ENCODE results near the gene YWHAH.

Gene YWHAH

DNA sequence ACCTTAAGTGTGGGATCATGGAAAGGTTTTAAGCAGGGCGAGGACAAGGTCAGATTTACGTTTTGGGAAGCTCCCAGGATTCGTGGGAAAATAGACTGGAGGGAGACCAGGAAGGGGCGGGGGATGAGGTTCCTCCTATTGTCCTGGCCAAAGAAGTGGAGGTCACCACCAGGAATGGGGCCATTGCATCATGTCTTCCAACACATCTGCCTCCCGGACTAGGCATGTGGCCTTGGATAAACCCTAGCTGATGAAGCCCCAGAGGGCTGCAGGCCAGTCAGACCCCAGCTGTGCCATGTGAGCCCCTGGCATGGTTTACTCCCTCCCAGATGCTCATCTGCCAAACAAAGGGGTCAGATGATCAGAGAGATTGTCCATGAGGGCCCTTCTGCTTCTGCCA, 11.5 kb upstream of the YWHAH start (continued):
- TF ChIP-seq, protein P1, sequence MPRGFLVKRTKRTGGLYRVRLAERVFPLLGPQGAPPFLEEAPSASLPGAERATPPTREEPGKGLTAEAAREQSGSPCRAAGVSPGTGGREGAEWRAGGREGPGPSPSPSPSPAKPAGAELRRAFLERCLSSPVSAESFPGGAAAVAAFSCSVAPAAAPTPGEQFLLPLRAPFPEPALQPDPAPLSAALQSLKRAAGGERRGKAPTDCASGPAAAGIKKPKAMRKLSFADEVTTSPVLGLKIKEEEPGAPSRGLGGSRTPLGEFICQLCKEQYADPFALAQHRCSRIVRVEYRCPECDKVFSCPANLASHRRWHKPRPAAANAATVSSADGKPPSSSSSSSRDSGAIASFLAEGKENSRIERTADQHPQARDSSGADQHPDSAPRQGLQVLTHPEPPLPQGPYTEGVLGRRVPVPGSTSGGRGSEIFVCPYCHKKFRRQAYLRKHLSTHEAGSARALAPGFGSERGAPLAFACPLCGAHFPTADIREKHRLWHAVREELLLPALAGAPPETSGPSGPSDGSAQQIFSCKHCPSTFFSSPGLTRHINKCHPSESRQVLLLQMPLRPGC (tag by site-specific recombination; IDR thresholded peaks at IDR 0.05): no peak
- TF ChIP-seq ZNF37A (tag by site-specific recombination; IDR thresholded peaks at IDR 0.05): no peak
- no peak for TF ChIP-seq SETDB1 (IDR thresholded peaks at IDR 0.05; ENCODE audit: insufficient read length, low read length)

DNA sequence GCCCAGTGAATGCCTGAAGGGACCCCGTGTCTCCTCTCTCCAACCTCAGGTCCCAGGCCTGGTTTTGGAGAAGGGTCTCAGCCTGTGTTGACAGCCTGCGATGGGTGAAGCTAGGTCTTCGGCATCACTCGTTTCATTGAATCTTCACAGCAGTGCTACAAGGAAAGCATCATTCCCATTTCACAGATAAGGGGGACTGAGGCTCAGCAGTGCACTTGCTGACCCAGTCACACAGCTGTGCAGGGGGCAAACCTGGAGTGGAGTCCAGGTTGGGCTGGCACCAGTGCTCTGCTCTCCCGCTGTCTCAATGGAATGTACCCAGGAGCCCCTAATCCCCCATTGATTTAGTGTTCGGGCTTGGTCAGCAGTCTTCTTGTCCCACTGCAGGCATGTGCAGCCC, 10.9 kb upstream of the YWHAH start:
- TF ChIP-seq, protein P2, sequence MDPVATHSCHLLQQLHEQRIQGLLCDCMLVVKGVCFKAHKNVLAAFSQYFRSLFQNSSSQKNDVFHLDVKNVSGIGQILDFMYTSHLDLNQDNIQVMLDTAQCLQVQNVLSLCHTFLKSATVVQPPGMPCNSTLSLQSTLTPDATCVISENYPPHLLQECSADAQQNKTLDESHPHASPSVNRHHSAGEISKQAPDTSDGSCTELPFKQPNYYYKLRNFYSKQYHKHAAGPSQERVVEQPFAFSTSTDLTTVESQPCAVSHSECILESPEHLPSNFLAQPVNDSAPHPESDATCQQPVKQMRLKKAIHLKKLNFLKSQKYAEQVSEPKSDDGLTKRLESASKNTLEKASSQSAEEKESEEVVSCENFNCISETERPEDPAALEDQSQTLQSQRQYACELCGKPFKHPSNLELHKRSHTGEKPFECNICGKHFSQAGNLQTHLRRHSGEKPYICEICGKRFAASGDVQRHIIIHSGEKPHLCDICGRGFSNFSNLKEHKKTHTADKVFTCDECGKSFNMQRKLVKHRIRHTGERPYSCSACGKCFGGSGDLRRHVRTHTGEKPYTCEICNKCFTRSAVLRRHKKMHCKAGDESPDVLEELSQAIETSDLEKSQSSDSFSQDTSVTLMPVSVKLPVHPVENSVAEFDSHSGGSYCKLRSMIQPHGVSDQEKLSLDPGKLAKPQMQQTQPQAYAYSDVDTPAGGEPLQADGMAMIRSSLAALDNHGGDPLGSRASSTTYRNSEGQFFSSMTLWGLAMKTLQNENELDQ (tag by site-specific recombination; IDR thresholded peaks at IDR 0.05; ENCODE audit: low read depth): no peak
- TF ChIP-seq ZNF394 (tag by site-specific recombination; IDR thresholded peaks at IDR 0.05; ENCODE audit: borderline replicate concordance): no peak
- TF ChIP-seq, protein P3, sequence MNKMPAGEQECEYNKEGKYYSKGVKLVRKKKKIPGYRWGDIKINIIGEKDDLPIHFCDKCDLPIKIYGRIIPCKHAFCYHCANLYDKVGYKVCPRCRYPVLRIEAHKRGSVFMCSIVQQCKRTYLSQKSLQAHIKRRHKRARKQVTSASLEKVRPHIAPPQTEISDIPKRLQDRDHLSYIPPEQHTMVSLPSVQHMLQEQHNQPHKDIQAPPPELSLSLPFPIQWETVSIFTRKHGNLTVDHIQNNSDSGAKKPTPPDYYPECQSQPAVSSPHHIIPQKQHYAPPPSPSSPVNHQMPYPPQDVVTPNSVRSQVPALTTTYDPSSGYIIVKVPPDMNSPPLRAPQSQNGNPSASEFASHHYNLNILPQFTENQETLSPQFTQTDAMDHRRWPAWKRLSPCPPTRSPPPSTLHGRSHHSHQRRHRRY (tag by site-specific recombination; IDR thresholded peaks at IDR 0.05): no peak
- no peak for TF ChIP-seq ZNF426 (tag by site-specific recombination; IDR thresholded peaks at IDR 0.05)
- TF ChIP-seq ZFP69B (tag by site-specific recombination; IDR thresholded peaks at IDR 0.05): no peak
- no peak for TF ChIP-seq WT1 (tag by site-specific recombination; IDR thresholded peaks at IDR 0.05)
- TF ChIP-seq GFI1B (tag by site-specific recombination; IDR thresholded peaks at IDR 0.05): no peak
- no peaks in the 10 kb centered on the region for H3K9me3 ChIP-seq (ENCODE audit: control insufficient read depth, insufficient read depth, low read depth, low read length)
- CTCF ChIA-PET: no interaction called here
- no peaks in the 10 kb centered on the region for H3K36me3 ChIP-seq (ENCODE audit: control insufficient read depth in 2 of 2, insufficient read depth in 1 of 2, low read length in 2 of 2)
- no peaks in the 10 kb centered on the region for H3K4me1 ChIP-seq (ENCODE audit: control insufficient read depth, insufficient read depth, low read length)
- H3K27ac ChIP-seq (ENCODE audit: extremely low read depth, low read depth, low read length): no peak overlapping the region
- H3K4me3 ChIP-seq (ENCODE audit: low read depth, low read length): no peak overlapping the region
- POLR2A ChIA-PET: no interaction called here

DNA sequence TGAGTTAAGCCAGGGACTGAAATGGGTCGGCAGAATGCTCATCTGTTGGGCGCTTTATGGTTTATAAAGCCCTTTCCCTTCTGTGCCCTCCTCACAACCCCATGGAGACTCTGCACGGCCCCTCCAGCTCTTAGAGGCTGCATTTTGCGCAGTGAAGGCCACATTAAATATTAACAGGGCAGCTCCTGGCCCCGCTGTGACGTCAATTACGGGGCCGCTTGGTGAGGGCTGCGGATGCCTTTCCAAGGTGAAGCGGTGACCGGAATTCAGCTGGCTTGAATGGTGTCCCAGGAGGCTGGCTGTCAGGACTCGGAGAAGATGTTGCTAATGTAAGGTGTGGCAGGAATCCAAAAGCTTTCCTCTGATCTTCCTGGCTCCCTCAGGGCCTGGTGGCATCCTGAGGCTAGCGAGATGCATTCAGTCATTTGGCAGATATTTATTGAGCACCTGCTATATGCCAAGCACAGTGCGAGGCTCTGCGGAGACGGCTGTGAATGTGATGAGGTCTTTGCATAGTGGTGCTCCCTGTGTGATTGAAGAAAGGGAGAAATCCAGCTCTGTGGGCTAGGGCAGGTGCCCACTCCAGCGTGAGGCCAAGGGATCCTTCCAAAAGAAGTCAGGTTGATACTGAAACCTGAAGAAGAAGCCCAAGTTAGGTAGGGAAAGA, 10.4 kb upstream of the YWHAH start:
- Histone ChIP-seq H3K27ac (ENCODE audit: extremely low read depth, low read depth, low read length) (no peak overlapping the region), H3K9me3 (ENCODE audit: control insufficient read depth, insufficient read depth, low read depth, low read length) (no peaks in the 10 kb centered on the region), H3K4me1 (ENCODE audit: control insufficient read depth, insufficient read depth, low read length) (no peaks in the 10 kb centered on the region), H3K4me3 (ENCODE audit: low read depth, low read length) (no peak overlapping the region), H3K36me3 (ENCODE audit: control insufficient read depth in 2 of 2, insufficient read depth in 1 of 2, low read length in 2 of 2) (no peaks in the 10 kb centered on the region)
- CTCF ChIA-PET: interaction anchor here (0.5 kb wide), 1 partner anchor 269 kb away, joined by 3 read pairs; no protein-coding TSS in a partner anchor
- POLR2A ChIA-PET: no interaction called here
- peak; percentile 55; the same call in 1 of the 2 replicates for TF ChIP-seq ZNF664 (tag by site-specific recombination; IDR thresholded peaks at IDR 0.05)
- no peak for TF ChIP-seq ZNF768 (tag by site-specific recombination; IDR thresholded peaks at IDR 0.05)

DNA sequence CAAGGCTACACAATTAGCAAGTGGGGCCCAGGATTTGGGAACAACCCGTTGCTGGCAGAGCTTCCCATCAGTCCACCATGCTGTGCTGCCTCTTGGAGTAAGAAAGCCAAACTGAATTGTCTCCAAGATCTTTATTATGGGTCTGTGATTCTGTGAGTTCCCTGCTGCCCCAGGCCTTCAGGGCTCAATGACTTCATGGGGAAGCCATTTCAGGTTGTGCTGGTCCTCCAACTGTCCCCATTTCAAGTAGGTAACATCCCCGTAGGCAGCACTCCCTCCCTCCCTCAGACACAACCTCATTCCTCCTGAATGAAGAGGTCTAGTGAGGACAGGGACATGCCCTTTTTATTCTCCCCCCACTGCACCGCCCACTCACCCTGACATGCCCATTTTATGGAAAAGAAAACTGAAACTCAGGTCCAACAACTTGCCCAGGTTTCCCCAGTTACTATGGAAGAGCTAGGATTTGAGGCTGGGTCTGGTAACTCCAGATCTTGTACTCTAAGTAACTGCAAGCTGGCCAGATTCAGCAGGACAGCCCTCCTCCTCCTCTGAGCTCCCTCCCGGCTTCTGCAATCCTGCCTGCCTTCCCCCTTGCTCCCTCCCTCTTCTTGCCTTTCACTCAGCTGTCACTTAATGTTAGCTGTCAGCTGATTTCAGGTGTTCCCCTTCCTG, 8.2 kb upstream of the YWHAH start:
- no peak overlapping the region for H3K27ac ChIP-seq (ENCODE audit: extremely low read depth, low read depth, low read length)
- H3K9me3 ChIP-seq (ENCODE audit: control insufficient read depth, insufficient read depth, low read depth, low read length): no peaks in the 10 kb centered on the region
- H3K4me3 ChIP-seq (ENCODE audit: low read depth, low read length): no peak overlapping the region
- ChIA-PET CTCF (interaction anchor here (0.9 kb wide), 1 partner anchor 34 kb away, joined by 9 read pairs; no protein-coding TSS in a partner anchor), POLR2A (interaction anchor here (0.6 to 0.7 kb wide), 3 partner anchors 17 to 137 kb away, joined by 3 to 8 read pairs (median 4); no protein-coding TSS in a partner anchor)
- H3K4me1 ChIP-seq (ENCODE audit: control insufficient read depth, insufficient read depth, low read length): no peaks in the 10 kb centered on the region
- no peaks in the 10 kb centered on the region for H3K36me3 ChIP-seq (ENCODE audit: control insufficient read depth in 2 of 2, insufficient read depth in 1 of 2, low read length in 2 of 2)
- no peak for TF ChIP-seq ZFP37 (tag by site-specific recombination; IDR thresholded peaks at IDR 0.05)
- peak; percentile 27; the same call in 1 of the 2 replicates for TF ChIP-seq ZFHX2 (tag by site-specific recombination; conservative IDR thresholded peaks at IDR 0.05)
- no peak for TF ChIP-seq ZNF223 (tag by site-specific recombination; IDR thresholded peaks at IDR 0.05)
- no peak for TF ChIP-seq ZNF624 (tag by site-specific recombination; IDR thresholded peaks at IDR 0.05)
- no peak for TF ChIP-seq ZNF37A (tag by site-specific recombination; IDR thresholded peaks at IDR 0.05)
- TF ChIP-seq ZNF423 (tag by site-specific recombination; IDR thresholded peaks at IDR 0.05): no peak
- TF ChIP-seq ZBTB17 (tag by site-specific recombination; IDR thresholded peaks at IDR 0.05): peak; percentile 43; the same call in 1 of the 2 replicates
- TF ChIP-seq ZNF529 (tag by site-specific recombination; IDR thresholded peaks at IDR 0.05; ENCODE audit: insufficient replicate concordance): no peak
- TF ChIP-seq, protein P4, sequence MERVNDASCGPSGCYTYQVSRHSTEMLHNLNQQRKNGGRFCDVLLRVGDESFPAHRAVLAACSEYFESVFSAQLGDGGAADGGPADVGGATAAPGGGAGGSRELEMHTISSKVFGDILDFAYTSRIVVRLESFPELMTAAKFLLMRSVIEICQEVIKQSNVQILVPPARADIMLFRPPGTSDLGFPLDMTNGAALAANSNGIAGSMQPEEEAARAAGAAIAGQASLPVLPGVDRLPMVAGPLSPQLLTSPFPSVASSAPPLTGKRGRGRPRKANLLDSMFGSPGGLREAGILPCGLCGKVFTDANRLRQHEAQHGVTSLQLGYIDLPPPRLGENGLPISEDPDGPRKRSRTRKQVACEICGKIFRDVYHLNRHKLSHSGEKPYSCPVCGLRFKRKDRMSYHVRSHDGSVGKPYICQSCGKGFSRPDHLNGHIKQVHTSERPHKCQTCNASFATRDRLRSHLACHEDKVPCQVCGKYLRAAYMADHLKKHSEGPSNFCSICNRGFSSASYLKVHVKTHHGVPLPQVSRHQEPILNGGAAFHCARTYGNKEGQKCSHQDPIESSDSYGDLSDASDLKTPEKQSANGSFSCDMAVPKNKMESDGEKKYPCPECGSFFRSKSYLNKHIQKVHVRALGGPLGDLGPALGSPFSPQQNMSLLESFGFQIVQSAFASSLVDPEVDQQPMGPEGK (tag by site-specific recombination; IDR thresholded peaks at IDR 0.05): no peak
- no peak for TF ChIP-seq ZNF426 (tag by site-specific recombination; IDR thresholded peaks at IDR 0.05)
- TF ChIP-seq ZNF664 (tag by site-specific recombination; IDR thresholded peaks at IDR 0.05): no peak
- TF ChIP-seq ZNF2 (tag by site-specific recombination; IDR thresholded peaks at IDR 0.05): no peak

All from HEK293 (cell line).